Neural cell (in vitro differentiated cells): ENCODE results near the gene PRCP. TPM values are rescaled to one million over a fixed set of nuclear protein-coding genes. Genes with fewer than 3 reads are reported as not detected.

Experiments used
- H2AFZ ChIP-seq: fragments of 200-600, 300-800 bp; sonication (generic), shearing (Covaris generic); 2 replicates; pipeline ENCODE4 v1.6.0; 2014; ENCODE audit warnings: low read depth, mild to moderate bottlenecking, antibody characterized with exemption, low read length, moderate library complexity
- H3F3A ChIP-seq: fragments of 200-600 bp; shearing (Covaris generic); 2 replicates; pipeline ENCODE4 v1.6.1; 2016; ENCODE audit warnings: mild to moderate bottlenecking, moderate library complexity, mixed read lengths, antibody characterized with exemption, low read length; ENCODE audit not compliant: insufficient read depth, poor library complexity, severe bottlenecking
- H3K27ac ChIP-seq: fragments of 200-600, 300-800 bp; sonication (generic), shearing (Covaris generic); 2 replicates; pipeline ENCODE4 v1.5.1; 2014; ENCODE audit warnings: mild to moderate bottlenecking, low read length, moderate library complexity
- H3K27me3 ChIP-seq: fragments of 300-800, 200-600 bp; sonication (generic), shearing (Covaris generic); 2 replicates; pipeline ENCODE4 v1.6.0; 2014; ENCODE audit warnings: mild to moderate bottlenecking, low read depth, low read length, moderate library complexity; ENCODE audit not compliant: insufficient read depth
- H3K36me3 ChIP-seq: fragments of 300-800, 200-600 bp; sonication (generic), shearing (Covaris generic); 2 replicates; pipeline ENCODE4 v1.5.1; 2014; ENCODE audit warnings: mild to moderate bottlenecking, antibody characterized with exemption, low read length, moderate library complexity; ENCODE audit not compliant: insufficient read depth
- H3K4me2 ChIP-seq: fragments of 300-800, 200-600 bp; sonication (generic), shearing (Covaris generic); 2 replicates; pipeline ENCODE4 v1.6.0; 2014; ENCODE audit warnings: mild to moderate bottlenecking, low read length
- H3K4me3 ChIP-seq: fragments of 300-800, 200-600 bp; sonication (generic), shearing (Covaris generic); 2 replicates; pipeline ENCODE4 v1.5.1; 2014; ENCODE audit warnings: mild to moderate bottlenecking, low read length, moderate library complexity
- H3K79me2 ChIP-seq: fragments of 200-600 bp; shearing (Covaris generic); replicated peaks from 2 replicates; pipeline ENCODE4 v1.6.0; 2014; ENCODE audit warnings: mild to moderate bottlenecking, low read length, moderate library complexity; ENCODE audit not compliant: insufficient read depth
- H3K9ac ChIP-seq: fragments of 300-800, 200-600 bp; sonication (generic), shearing (Covaris generic); 2 replicates; pipeline ENCODE4 v1.6.1; 2016; ENCODE audit warnings: mild to moderate bottlenecking, low read length, mixed read lengths
- H3K9me2 ChIP-seq: fragments of 200-600 bp; shearing (Covaris generic); 2 replicates; pipeline ENCODE4 v1.6.1; 2016; ENCODE audit warnings: mild to moderate bottlenecking, low read length, mixed read lengths; ENCODE audit not compliant: insufficient read depth
- H3K9me3 ChIP-seq: fragments of 200-600, 300-800 bp; sonication (generic), shearing (Covaris generic); 2 replicates; pipeline ENCODE4 v1.6.1; 2016; ENCODE audit warnings: mild to moderate bottlenecking, mixed run types, low read length, moderate library complexity, mixed read lengths
- H4K20me1 ChIP-seq: fragments of 200-600 bp; shearing (Covaris generic); 2 replicates; pipeline ENCODE4 v1.6.1; 2016; ENCODE audit warnings: mild to moderate bottlenecking, mixed run types; ENCODE audit not compliant: insufficient read depth
- CTCF ChIP-seq: fragments of 450-650 bp; IDR thresholded peaks from 2 replicates; pipeline ENCODE4 v1.5.1; 2014; ENCODE audit warnings: antibody characterized with exemption, mild to moderate bottlenecking, moderate library complexity; ENCODE audit not compliant: poor library complexity, severe bottlenecking
- EP300 ChIP-seq: fragments of 450-650 bp; conservative IDR thresholded peaks from 2 replicates; pipeline ENCODE4 v1.6.1; 2014; ENCODE audit warnings: antibody characterized with exemption, mild to moderate bottlenecking, moderate library complexity; ENCODE audit not compliant: poor library complexity, severe bottlenecking
- EZH2 ChIP-seq: fragments of 200-600, 300-800 bp; shearing (Covaris generic), sonication (generic); IDR thresholded peaks from 2 replicates; pipeline ENCODE4 v1.6.1; 2014; ENCODE audit warnings: antibody characterized with exemption, low read length, borderline replicate concordance, mild to moderate bottlenecking; ENCODE audit not compliant: insufficient read depth, poor library complexity, severe bottlenecking
- MXI1 ChIP-seq: fragments of 450-650 bp; conservative IDR thresholded peaks from 2 replicates; pipeline ENCODE4 v1.6.1; 2014; ENCODE audit warnings: antibody characterized with exemption, mild to moderate bottlenecking; ENCODE audit not compliant: poor library complexity, severe bottlenecking
- POLR2AphosphoS5 ChIP-seq: IDR thresholded peaks from 2 replicates; pipeline ENCODE4 v1.6.1; 2012
- RAD21 ChIP-seq: fragments of 450-650 bp; conservative IDR thresholded peaks from 2 replicates; pipeline ENCODE4 v1.6.1; 2014; ENCODE audit warnings: antibody characterized with exemption, mild to moderate bottlenecking, moderate library complexity
- REST ChIP-seq: IDR thresholded peaks from 2 replicates; pipeline ENCODE4 v1.6.1; 2012; ENCODE audit warnings: borderline replicate concordance
- SMC3 ChIP-seq: fragments of 450-650 bp; conservative IDR thresholded peaks from 2 replicates; pipeline ENCODE4 v1.6.1; 2014; ENCODE audit warnings: antibody characterized with exemption, mild to moderate bottlenecking, moderate library complexity; ENCODE audit not compliant: poor library complexity
- TAF1 ChIP-seq: IDR thresholded peaks from 2 replicates; pipeline ENCODE4 v1.6.1; 2012; ENCODE audit warnings: low read depth
- polyA plus RNA-seq: library from polyadenylated mRNA; depleted of rRNA; stranded (reverse); fragments of >200 nt; gene quantifications from 2 replicates; pipeline ENCODE4 v1.2.3, GENCODE V29; 2014

Gene PRCP
- polyA plus RNA-seq, 1 donor from 2014 or later = 6.1 TPM

GRCh38 chr11:82899186-82899820, 927 bp downstream of the PRCP start:
- no peaks in the 10 kb centered on the region for H3K9me3 ChIP-seq
- TF ChIP-seq CTCF (no peak), RAD21 (no peak)
- H3K36me3 ChIP-seq = no peaks in the 10 kb centered on the region
- no peak overlapping the region for H2AFZ ChIP-seq
- no peaks in the 10 kb centered on the region for H3K27me3 ChIP-seq
- H4K20me1 ChIP-seq = no peaks in the 10 kb centered on the region
- H3K4me3 ChIP-seq = peak overlapping the region; percentile 73
- no peaks in the 10 kb centered on the region for H3F3A ChIP-seq
- H3K9me2 ChIP-seq = no peaks in the 10 kb centered on the region
- H3K79me2 ChIP-seq = peaks cover 8% of the 10 kb centered on the region
- H3K4me2 ChIP-seq = peak overlapping the region; percentile 38
- H3K9ac ChIP-seq = no peak overlapping the region
- H3K27ac ChIP-seq = no peak overlapping the region

- no peak for TF ChIP-seq REST
- TF ChIP-seq TAF1 = no peak
- TF ChIP-seq SMC3 = no peak
- TF ChIP-seq MXI1 = no peak
- no peak for TF ChIP-seq CTCF
- TF ChIP-seq POLR2AphosphoS5 = no peak
- no peak for TF ChIP-seq RAD21
- no peak for TF ChIP-seq EZH2
- no peak for TF ChIP-seq EP300
- no peak overlapping the region for H3K27ac ChIP-seq
- no peaks in the 10 kb centered on the region for H4K20me1 ChIP-seq
- no peak overlapping the region for H3K9ac ChIP-seq
- H3K9me3 ChIP-seq = no peaks in the 10 kb centered on the region
- no peaks in the 10 kb centered on the region for H3K9me2 ChIP-seq
- no peaks in the 10 kb centered on the region for H3F3A ChIP-seq
- H3K36me3 ChIP-seq = no peaks in the 10 kb centered on the region
- no peak overlapping the region for H3K4me2 ChIP-seq
- peaks cover 8% of the 10 kb centered on the region for H3K79me2 ChIP-seq
- H3K4me3 ChIP-seq = no peak overlapping the region
- no peak overlapping the region for H2AFZ ChIP-seq
- H3K27me3 ChIP-seq = no peaks in the 10 kb centered on the region
These were observed 2.0 kb downstream of the PRCP start for GRCh38 chr11:82898241-82898640.
